NCI-H748 treated with DMSO at 0.1 percent for 48 hours (cell line): ENCODE data around the gene SEMA3G.

Source experiments
- DNase-seq: peaks from one replicate; lab custom pipeline; 2025; lab: John Stamatoyannopoulos, UW

Gene SEMA3G

GRCh38 chr3:52408466-52408865, 36.4 kb downstream of the SEMA3G start:
- DNase-seq = no peak

- no peak for DNase-seq
These were observed 37.1 kb downstream of the SEMA3G start for GRCh38 chr3:52407779-52408178.

GRCh38 chr3:52406791-52407510, 38.0 kb downstream of the SEMA3G start:
- DNase-seq = no peak

GRCh38 chr3:52406231-52406661, 38.7 kb downstream of the SEMA3G start:
- DNase-seq = no peak

- no peak for DNase-seq
These were observed 39.2 kb downstream of the SEMA3G start for GRCh38 chr3:52405601-52406110.

GRCh38 chr3:52405066-52405465, 39.8 kb downstream of the SEMA3G start:
- DNase-seq = no peak

- DNase-seq = no peak
These were observed 40.5 kb downstream of the SEMA3G start for GRCh38 chr3:52404391-52404790.

- DNase-seq = no peak
These were observed 40.9 kb downstream of the SEMA3G start for GRCh38 chr3:52403955-52404354.

GRCh38 chr3:52403271-52403841, 41.5 kb downstream of the SEMA3G start:
- DNase-seq = no peak

- DNase-seq = no peak
These were observed 42.1 kb downstream of the SEMA3G start for GRCh38 chr3:52402706-52403270.

GRCh38 chr3:52402101-52402521, 42.8 kb downstream of the SEMA3G start:
- DNase-seq = no peak

- no peak for DNase-seq
These were observed 43.4 kb downstream of the SEMA3G start for GRCh38 chr3:52401551-52401950.

GRCh38 chr3:52401021-52401420, 43.9 kb downstream of the SEMA3G start:
- DNase-seq = no peak

GRCh38 chr3:52400275-52400793, 44.6 kb downstream of the SEMA3G start:
- no peak for DNase-seq

- no peak for DNase-seq
These were observed 45.3 kb downstream of the SEMA3G start for GRCh38 chr3:52399593-52399992.

GRCh38 chr3:52399131-52399530, 45.8 kb downstream of the SEMA3G start:
- DNase-seq = no peak

GRCh38 chr3:52398670-52399081, 46.2 kb downstream of the SEMA3G start:
- no peak for DNase-seq

- DNase-seq = no peak
These were observed 47.1 kb downstream of the SEMA3G start for GRCh38 chr3:52397676-52398399.

GRCh38 chr3:52396907-52397591, 47.9 kb downstream of the SEMA3G start:
- no peak for DNase-seq

- DNase-seq = no peak
These were observed 48.6 kb downstream of the SEMA3G start for GRCh38 chr3:52396011-52396906.

GRCh38 chr3:52395503-52395865, 49.4 kb downstream of the SEMA3G start:
- no peak for DNase-seq
